Measurements from ENCODE around the gene OCSTAMP. TPM values are rescaled to one million over a fixed set of nuclear protein-coding genes. Genes with fewer than 3 reads are reported as not detected.

OCSTAMP gene
- total RNA-seq, 4 donors from 2014 or later = not detected

GRCh38 chr20:46569961-46570360 is 19.5 kb upstream of the OCSTAMP start:
- no peaks in the 10 kb centered on the region for H3K9me3 ChIP-seq
- no peak for DNase-seq
- no peak overlapping the region for H3K4me3 ChIP-seq
- H3K27ac ChIP-seq = no peak overlapping the region
- H3K27me3 ChIP-seq = no peaks in the 10 kb centered on the region
- no peaks in the 10 kb centered on the region for H3K36me3 ChIP-seq
- no peak for TF ChIP-seq POLR2A (IDR thresholded peaks at IDR 0.05)
- TF ChIP-seq CTCF (IDR thresholded peaks at IDR 0.05) = no peak
- H3K4me1 ChIP-seq = no peaks in the 10 kb centered on the region
- intact Hi-C loops (cut with DNase I; ENCODE audit: low total_unique reads) = no loop called here

GRCh38 chr20:46568570-46569129 is 18.2 kb upstream of the OCSTAMP start:
- H3K27ac ChIP-seq = no peak overlapping the region
- no peaks in the 10 kb centered on the region for H3K9me3 ChIP-seq
- DNase-seq = peak; percentile 65 to 72
- no peaks in the 10 kb centered on the region for H3K27me3 ChIP-seq
- no peaks in the 10 kb centered on the region for H3K4me1 ChIP-seq
- TF ChIP-seq POLR2A (IDR thresholded peaks at IDR 0.05) (no peak), CTCF (IDR thresholded peaks at IDR 0.05) (no peak)
- intact Hi-C loops (cut with DNase I; ENCODE audit: low total_unique reads) = no loop called here
- no peak overlapping the region for H3K4me3 ChIP-seq
- no peaks in the 10 kb centered on the region for H3K36me3 ChIP-seq

- H3K36me3 ChIP-seq = no peaks in the 10 kb centered on the region
- no peak overlapping the region for H3K27ac ChIP-seq
- no peak overlapping the region for H3K4me3 ChIP-seq
- intact Hi-C loops (cut with DNase I; ENCODE audit: low total_unique reads) = no loop called here
- TF ChIP-seq CTCF (IDR thresholded peaks at IDR 0.05) (no peak), POLR2A (IDR thresholded peaks at IDR 0.05) (no peak)
- H3K27me3 ChIP-seq = no peaks in the 10 kb centered on the region
- no peak for DNase-seq
- peaks cover 0 to 3% of the 10 kb centered on the region in 2 donors for H3K4me1 ChIP-seq
- no peaks in the 10 kb centered on the region for H3K9me3 ChIP-seq
These were observed 15.7 kb upstream of the OCSTAMP start for GRCh38 chr20:46566125-46566524.

- H3K36me3 ChIP-seq = no peaks in the 10 kb centered on the region
- H3K4me1 ChIP-seq = peaks cover 0 to 3% of the 10 kb centered on the region in 2 donors
- no peak for DNase-seq
- H3K4me3 ChIP-seq = no peak overlapping the region
- no peak overlapping the region for H3K27ac ChIP-seq
- intact Hi-C loops (cut with DNase I; ENCODE audit: low total_unique reads) = no loop called here
- no peaks in the 10 kb centered on the region for H3K27me3 ChIP-seq
- TF ChIP-seq POLR2A (IDR thresholded peaks at IDR 0.05) = no peak
- TF ChIP-seq CTCF (IDR thresholded peaks at IDR 0.05) = no peak
- no peaks in the 10 kb centered on the region for H3K9me3 ChIP-seq
These were observed 13.9 kb upstream of the OCSTAMP start for GRCh38 chr20:46564241-46564957.

GRCh38 chr20:46563860-46564221 is 13.4 kb upstream of the OCSTAMP start:
- no peak for TF ChIP-seq CTCF (IDR thresholded peaks at IDR 0.05)
- no peak for TF ChIP-seq POLR2A (IDR thresholded peaks at IDR 0.05)
- intact Hi-C loops (cut with DNase I; ENCODE audit: low total_unique reads) = no loop called here
- DNase-seq = no peak

More at GRCh38 chr20:46563860-46564221, 13.4 kb upstream of the OCSTAMP start:
- Histone ChIP-seq H3K4me3 (no peak overlapping the region), H3K27me3 (no peaks in the 10 kb centered on the region), H3K27ac (no peak overlapping the region), H3K4me1 (peaks cover 0 to 3% of the 10 kb centered on the region in 2 donors), H3K9me3 (no peaks in the 10 kb centered on the region), H3K36me3 (no peaks in the 10 kb centered on the region)
